ENCODE data around the gene LIMS1. TPM values are rescaled to one million over a fixed set of nuclear protein-coding genes. Genes with fewer than 3 reads are reported as not detected.
"Not testable (repeated sequence)": the region's sequence is repeated elsewhere in the genome, so short reads cannot be mapped to it uniquely, and the experiment has no call there.

Gene LIMS1
- total RNA-seq, 4 donors from 2014 or later: 55.5 to 87.2 (median 68.7) TPM

GRCh38 chr2:108641756-108642155, 107.5 kb downstream of the LIMS1 start:
- Histone ChIP-seq H3K9me3 (no peaks in the 10 kb centered on the region), H3K36me3 (no peaks in the 10 kb centered on the region), H3K27ac (no peak overlapping the region), H3K4me3 (no peak overlapping the region), H3K27me3 (no peaks in the 10 kb centered on the region), H3K4me1 (peaks cover 19% of the 10 kb centered on the region)
- no peak for TF ChIP-seq CTCF (IDR thresholded peaks at IDR 0.05)
- no peak for TF ChIP-seq EP300 (IDR thresholded peaks at IDR 0.05)
- no peak for TF ChIP-seq POLR2A (IDR thresholded peaks at IDR 0.05)
- TF ChIP-seq POLR2AphosphoS5 (IDR thresholded peaks at IDR 0.05): no peak
- 48% methylated on average over 2 of the region's 2 CpGs for WGBS
- DNase-seq (ENCODE audit: low spot score in 2 of 2): no peak

GRCh38 chr2:108643261-108643849, 109.1 kb downstream of the LIMS1 start:
- no peaks in the 10 kb centered on the region for H3K36me3 ChIP-seq
- H3K4me3 ChIP-seq: no peak overlapping the region
- H3K9me3 ChIP-seq: no peaks in the 10 kb centered on the region
- TF ChIP-seq CTCF (IDR thresholded peaks at IDR 0.05) (no peak), POLR2A (IDR thresholded peaks at IDR 0.05) (no peak)
- DNase-seq (ENCODE audit: low spot score in 2 of 2): no peak
- whole genome bisulfite sequencing: 92% methylated on average over 14 of the region's 15 CpGs
- H3K27ac ChIP-seq: no peak overlapping the region
- no peaks in the 10 kb centered on the region for H3K27me3 ChIP-seq
- peaks cover 13% of the 10 kb centered on the region for H3K4me1 ChIP-seq

GRCh38 chr2:108643862-108644261, 109.6 kb downstream of the LIMS1 start:
- H3K9me3 ChIP-seq; H3K4me3 ChIP-seq; H3K36me3 ChIP-seq; H3K27me3 ChIP-seq; DNase-seq (ENCODE audit: low spot score in 2 of 2); H3K27ac ChIP-seq: not testable (repeated sequence)
- WGBS: no CpG with 5 or more reads among the region's 4 CpGs
- peaks cover 13% of the 10 kb centered on the region for H3K4me1 ChIP-seq

GRCh38 chr2:108644446-108644845, 110.2 kb downstream of the LIMS1 start:
- DNase-seq (ENCODE audit: low spot score in 2 of 2); H3K27me3 ChIP-seq; H3K27ac ChIP-seq; H3K9me3 ChIP-seq; H3K4me3 ChIP-seq; H3K36me3 ChIP-seq: not testable (repeated sequence)
- H3K4me1 ChIP-seq: peaks cover 13% of the 10 kb centered on the region
- 90% methylated on average over 6 of the region's 6 CpGs for WGBS

- not testable (repeated sequence) for H3K4me3 ChIP-seq; H3K27ac ChIP-seq; DNase-seq (ENCODE audit: low spot score in 2 of 2); H3K4me1 ChIP-seq; H3K36me3 ChIP-seq; H3K27me3 ChIP-seq; H3K9me3 ChIP-seq
Observed at GRCh38 chr2:108648796-108649195, 114.5 kb downstream of the LIMS1 start.

- not testable (repeated sequence) for H3K4me3 ChIP-seq; H3K27ac ChIP-seq; H3K36me3 ChIP-seq; H3K9me3 ChIP-seq; H3K4me1 ChIP-seq; DNase-seq (ENCODE audit: low spot score in 2 of 2); H3K27me3 ChIP-seq
- 97% methylated on average over 7 of the region's 8 CpGs for WGBS
Observed at GRCh38 chr2:108650465-108650864, 116.2 kb downstream of the LIMS1 start.

- H3K27ac ChIP-seq; H3K4me1 ChIP-seq; H3K4me3 ChIP-seq; H3K27me3 ChIP-seq; H3K36me3 ChIP-seq; H3K9me3 ChIP-seq; DNase-seq (ENCODE audit: low spot score in 2 of 2): not testable (repeated sequence)
- no CpG with 5 or more reads among the region's 2 CpGs for WGBS
Observed at GRCh38 chr2:108651468-108651867, 117.2 kb downstream of the LIMS1 start.

GRCh38 chr2:108652187-108652931, 118.1 kb downstream of the LIMS1 start:
- H3K36me3 ChIP-seq; H3K9me3 ChIP-seq; H3K4me3 ChIP-seq; DNase-seq (ENCODE audit: low spot score in 2 of 2); H3K27me3 ChIP-seq; H3K4me1 ChIP-seq; H3K27ac ChIP-seq: not testable (repeated sequence)
- 67% methylated on average over 7 of the region's 7 CpGs for WGBS

DNA sequence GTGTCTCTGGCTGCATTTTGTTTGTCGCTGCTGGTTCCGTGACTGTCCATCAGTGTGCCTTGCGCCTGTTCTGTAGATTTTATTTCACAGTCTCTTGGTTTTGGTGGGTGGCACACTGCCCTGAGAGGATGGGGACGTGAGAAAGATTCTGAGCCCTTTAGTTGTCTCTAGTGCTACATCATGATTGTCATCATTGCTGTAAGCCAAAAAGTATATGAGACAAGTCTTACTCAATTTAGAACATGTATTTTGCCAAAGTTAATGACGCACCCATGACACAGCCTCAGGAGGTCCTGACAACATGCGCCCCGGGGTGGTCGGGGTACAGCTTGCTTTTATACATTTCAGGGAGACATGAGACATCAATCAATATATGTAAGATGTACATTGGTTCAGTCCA, 119.2 kb downstream of the LIMS1 start:
- 43% methylated on average over 1 of the region's 8 CpGs for WGBS
- H3K4me3 ChIP-seq; H3K4me1 ChIP-seq; H3K36me3 ChIP-seq; H3K27me3 ChIP-seq; H3K27ac ChIP-seq; H3K9me3 ChIP-seq; DNase-seq (ENCODE audit: low spot score in 2 of 2): not testable (repeated sequence)

- not testable (repeated sequence) for H3K27ac ChIP-seq; H3K36me3 ChIP-seq; H3K4me3 ChIP-seq; H3K9me3 ChIP-seq; H3K4me1 ChIP-seq; H3K27me3 ChIP-seq; DNase-seq (ENCODE audit: low spot score in 2 of 2)
- 41% methylated on average over 5 of the region's 6 CpGs for WGBS
Observed at GRCh38 chr2:108653849-108654248, 119.6 kb downstream of the LIMS1 start.

DNA sequence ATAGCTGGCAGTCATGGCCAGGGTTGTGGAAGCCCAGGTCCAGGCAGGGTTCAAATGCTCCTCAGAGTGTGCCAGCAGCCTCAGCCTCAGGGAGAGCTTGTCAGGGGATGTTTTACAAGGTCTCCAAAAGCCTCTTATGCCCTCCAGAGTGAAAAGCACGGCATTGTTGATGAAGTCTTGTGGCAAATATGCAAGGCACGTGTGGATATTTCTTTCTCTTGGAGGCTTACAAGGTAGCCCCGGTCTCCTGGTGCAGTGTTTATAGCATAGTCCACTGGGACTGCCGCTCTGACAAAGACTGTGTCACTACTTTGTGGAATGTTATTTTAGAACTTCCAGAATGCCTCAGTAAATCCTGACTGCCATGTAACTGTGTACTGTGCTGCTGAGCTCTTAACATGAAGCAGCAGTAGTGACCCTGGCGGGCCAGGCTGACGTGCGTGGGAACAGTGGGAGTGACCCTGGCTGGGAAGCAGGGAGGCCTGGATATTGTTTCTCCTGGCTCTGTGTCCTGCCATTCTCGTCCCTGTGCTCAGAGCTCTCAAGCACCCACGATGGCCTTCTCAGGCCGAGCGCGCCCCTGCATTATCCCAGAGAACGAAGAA, 120.4 kb downstream of the LIMS1 start:
- H3K4me1 ChIP-seq, H3K9me3 ChIP-seq, H3K4me3 ChIP-seq, H3K27me3 ChIP-seq, H3K36me3 ChIP-seq: not testable (repeated sequence)
- peak overlapping the region; percentile 56 for H3K27ac ChIP-seq
- DNase-seq (ENCODE audit: low spot score in 2 of 2): peak in 1 of 2 donors; percentile 77
- no CpG with 5 or more reads among the region's 13 CpGs for WGBS

- no CpG with 5 or more reads among the region's 13 CpGs for WGBS
- H3K27ac ChIP-seq; H3K4me3 ChIP-seq; H3K9me3 ChIP-seq; DNase-seq (ENCODE audit: low spot score in 2 of 2); H3K27me3 ChIP-seq; H3K36me3 ChIP-seq; H3K4me1 ChIP-seq: not testable (repeated sequence)
Observed at GRCh38 chr2:108655270-108655669, 121.0 kb downstream of the LIMS1 start.
